ENCODE data around the gene STX8.

Gene STX8

GRCh38 chr17:9219631-9220397 lies 355.8 kb downstream of the STX8 start:
- DNase-seq, result no peak

GRCh38 chr17:9218911-9219310 lies 356.7 kb downstream of the STX8 start:
- DNase-seq, result no peak

GRCh38 chr17:9218064-9218635 lies 357.5 kb downstream of the STX8 start:
- DNase-seq, result no peak

- peak; percentile 22 for DNase-seq
Measured at GRCh38 chr17:9217151-9218056, 358.2 kb downstream of the STX8 start.

GRCh38 chr17:9215465-9215864 lies 360.2 kb downstream of the STX8 start:
- DNase-seq, result no peak

- no peak for DNase-seq
Measured at GRCh38 chr17:9213303-9213640, 362.3 kb downstream of the STX8 start.

GRCh38 chr17:9212376-9213302 lies 363.0 kb downstream of the STX8 start:
- DNase-seq, result no peak

- DNase-seq, result peak; percentile 76
Measured at GRCh38 chr17:9211133-9211765, 364.4 kb downstream of the STX8 start.

GRCh38 chr17:9209781-9210370 lies 365.7 kb downstream of the STX8 start:
- DNase-seq, result no peak

- DNase-seq, result no peak
Measured at GRCh38 chr17:9209347-9209746, 366.3 kb downstream of the STX8 start.

- DNase-seq, result no peak
Measured at GRCh38 chr17:9208381-9209105, 367.1 kb downstream of the STX8 start.

- peak; percentile 63 for DNase-seq
Measured at GRCh38 chr17:9206741-9207332, 368.8 kb downstream of the STX8 start.

- DNase-seq, result no peak
Measured at GRCh38 chr17:9206410-9206703, 369.3 kb downstream of the STX8 start.

- DNase-seq, result no peak
Measured at GRCh38 chr17:9205520-9206409, 369.9 kb downstream of the STX8 start.

- DNase-seq, result no peak
Measured at GRCh38 chr17:9204637-9205329, 370.8 kb downstream of the STX8 start.

- DNase-seq, result no peak
Measured at GRCh38 chr17:9203771-9204425, 371.7 kb downstream of the STX8 start.

GRCh38 chr17:9202532-9202931 lies 373.1 kb downstream of the STX8 start:
- DNase-seq, result no peak

GRCh38 chr17:9200699-9201359 lies 374.8 kb downstream of the STX8 start:
- DNase-seq, result no peak

All from NCI-H146 (cell line).